Adipocyte (in vitro differentiated cells): ENCODE data around the gene HCFC1.
A peak's percentile ranks its signal among the peaks of the same experiment; 100 is the strongest.

Source experiments
- DNase-seq: peaks from one replicate; pipeline ENCODE4 v3.0.0-alpha.2; 2015; ENCODE audit warnings: low read depth
- H3K27me3 ChIP-seq: replicated peaks from 2 replicates; pipeline ENCODE4 v1.7.0; 2013; ENCODE audit warnings: mild to moderate bottlenecking, low read length, moderate library complexity; ENCODE audit not compliant: control insufficient read depth, insufficient read depth
- H3K36me3 ChIP-seq: 2 replicates; pipeline ENCODE4 v1.7.0; 2013; ENCODE audit warnings: low read length, mild to moderate bottlenecking, moderate library complexity; ENCODE audit not compliant: control insufficient read depth, insufficient read depth, severe bottlenecking
- H3K4me1 ChIP-seq: 2 replicates; pipeline ENCODE4 v1.7.0; 2013; ENCODE audit warnings: mild to moderate bottlenecking, low read length, moderate library complexity; ENCODE audit not compliant: control insufficient read depth, insufficient read depth
- H3K4me3 ChIP-seq: 2 replicates; pipeline ENCODE4 v1.7.0; 2013; ENCODE audit warnings: mild to moderate bottlenecking, low read length, moderate library complexity
- H3K9ac ChIP-seq: 2 replicates; pipeline ENCODE4 v1.7.0; 2013; ENCODE audit warnings: mild to moderate bottlenecking, low read length, moderate library complexity
- H3K9me3 ChIP-seq: 2 replicates; pipeline ENCODE4 v1.7.0; 2013; ENCODE audit warnings: mild to moderate bottlenecking, low read length, moderate library complexity; ENCODE audit not compliant: control insufficient read depth

Gene HCFC1

DNA sequence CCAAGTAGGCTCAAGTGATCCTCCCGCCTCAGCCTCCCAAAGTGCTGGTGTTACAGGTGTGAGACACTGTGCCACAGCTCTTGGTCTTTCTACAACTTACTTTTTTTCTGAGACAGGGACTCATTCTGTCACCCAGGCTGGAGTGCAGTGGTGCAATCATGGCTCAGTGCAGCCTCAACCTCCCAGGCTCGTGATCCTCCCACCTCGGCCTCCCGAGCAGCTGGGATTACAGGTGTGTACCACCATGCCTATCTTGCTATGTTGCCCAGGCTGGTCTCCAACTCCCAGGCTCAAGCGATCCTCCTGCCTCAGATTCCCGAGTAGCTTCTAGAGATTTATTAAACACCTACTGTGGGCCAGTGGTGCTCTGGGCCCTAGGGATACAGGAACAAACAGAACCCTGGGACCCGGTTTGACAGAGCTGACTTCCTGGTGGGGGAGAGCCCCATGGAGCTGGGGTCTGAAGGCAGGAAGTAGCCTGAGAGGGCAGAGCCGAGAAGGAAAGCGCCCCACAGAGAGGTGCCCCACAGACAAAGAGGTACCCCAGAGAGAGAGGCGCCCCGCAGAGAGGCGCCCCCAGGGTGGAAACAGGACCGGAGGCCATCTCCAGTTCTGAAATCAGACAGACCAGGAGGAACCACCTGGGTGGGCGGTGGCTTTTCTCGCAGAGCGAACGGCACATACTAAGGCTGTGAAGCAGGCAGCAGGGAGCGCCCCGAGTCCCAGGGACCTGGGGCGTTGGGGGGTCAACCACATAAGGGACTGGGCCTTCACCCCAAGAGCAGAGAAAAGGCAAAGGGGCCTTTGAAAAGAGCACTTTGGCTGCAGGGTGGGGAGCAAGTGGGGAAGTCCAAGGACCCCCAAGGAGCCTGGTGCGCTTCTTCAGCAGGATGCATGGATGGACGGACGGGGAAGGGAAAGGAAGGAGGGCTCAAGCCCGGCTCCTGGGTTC lies 43.1 kb upstream of the HCFC1 start:
- Histone ChIP-seq H3K4me1 (peaks cover 4% of the 10 kb centered on the region), H3K4me3 (no peak overlapping the region), H3K9ac (no peak overlapping the region), H3K27me3 (no peaks in the 10 kb centered on the region), H3K36me3 (peaks cover 42% of the 10 kb centered on the region), H3K9me3 (no peaks in the 10 kb centered on the region)
- no peak for DNase-seq

DNA sequence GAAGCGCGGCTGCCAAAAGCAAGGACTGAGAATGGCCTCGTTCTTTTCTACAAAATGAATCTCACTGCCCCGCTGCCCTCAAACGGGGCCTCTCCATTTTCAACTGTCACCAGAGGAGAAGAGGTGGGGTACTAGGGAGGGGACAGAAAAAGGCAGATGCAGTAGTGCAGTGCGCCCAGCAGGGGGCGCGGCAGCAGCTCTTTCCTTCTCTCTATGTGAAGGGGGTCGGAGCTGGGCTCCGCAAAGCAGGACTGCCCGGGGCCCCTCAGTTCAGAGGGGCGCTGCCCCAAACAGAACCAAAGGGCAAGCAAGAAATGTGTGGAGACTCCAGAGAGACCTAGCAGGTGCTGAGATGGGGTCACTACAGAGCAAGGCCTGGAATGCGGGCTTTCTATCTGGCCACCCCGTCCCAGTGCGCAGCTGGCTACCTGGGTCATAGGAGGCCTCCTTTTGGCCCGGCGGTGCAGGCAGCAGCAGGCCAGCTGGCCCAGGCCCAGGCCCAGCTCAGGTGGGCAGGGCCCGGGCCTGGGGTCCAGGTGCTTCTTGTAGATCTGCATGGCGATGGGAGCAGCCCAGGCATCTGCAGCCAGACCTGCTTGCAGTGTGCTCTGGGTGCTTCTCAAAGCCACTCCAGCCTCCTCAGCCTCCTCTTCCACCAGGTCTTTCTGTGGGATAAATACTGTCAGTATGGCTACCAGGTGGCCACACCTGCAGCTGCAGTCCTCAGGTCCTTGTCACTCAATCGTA lies 42.2 kb upstream of the HCFC1 start:
- Histone ChIP-seq H3K36me3 (peaks cover 42% of the 10 kb centered on the region), H3K4me1 (peaks cover 4% of the 10 kb centered on the region), H3K4me3 (no peak overlapping the region), H3K27me3 (no peaks in the 10 kb centered on the region), H3K9ac (no peak overlapping the region), H3K9me3 (no peaks in the 10 kb centered on the region)
- DNase-seq = peak; percentile 66

DNA sequence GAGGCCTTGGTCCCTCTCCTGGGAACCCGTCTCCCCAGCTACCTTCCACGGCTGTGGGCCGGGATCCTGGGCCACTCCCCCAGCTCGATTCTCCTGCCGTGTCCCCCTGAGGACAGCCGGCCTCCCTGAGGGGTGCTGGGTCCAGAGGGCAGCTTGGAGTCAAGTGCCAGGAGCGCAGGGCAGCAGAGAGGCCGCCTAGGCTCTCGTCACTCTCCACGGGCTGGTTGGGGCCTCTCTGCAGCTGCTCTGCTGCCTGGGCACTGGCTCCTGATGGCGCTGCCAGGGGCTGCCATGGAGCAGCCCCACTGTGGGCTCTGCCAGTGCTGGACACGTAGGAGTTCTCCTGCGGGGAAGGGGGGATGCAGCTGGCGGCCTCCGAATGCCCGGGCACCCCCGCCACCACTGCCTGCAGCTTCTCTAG lies 41.4 kb upstream of the HCFC1 start:
- DNase-seq = no peak
- Histone ChIP-seq H3K9me3 (no peaks in the 10 kb centered on the region), H3K36me3 (peaks cover 42% of the 10 kb centered on the region), H3K27me3 (no peaks in the 10 kb centered on the region), H3K9ac (no peak overlapping the region), H3K4me1 (no peaks in the 10 kb centered on the region), H3K4me3 (no peak overlapping the region)

DNA sequence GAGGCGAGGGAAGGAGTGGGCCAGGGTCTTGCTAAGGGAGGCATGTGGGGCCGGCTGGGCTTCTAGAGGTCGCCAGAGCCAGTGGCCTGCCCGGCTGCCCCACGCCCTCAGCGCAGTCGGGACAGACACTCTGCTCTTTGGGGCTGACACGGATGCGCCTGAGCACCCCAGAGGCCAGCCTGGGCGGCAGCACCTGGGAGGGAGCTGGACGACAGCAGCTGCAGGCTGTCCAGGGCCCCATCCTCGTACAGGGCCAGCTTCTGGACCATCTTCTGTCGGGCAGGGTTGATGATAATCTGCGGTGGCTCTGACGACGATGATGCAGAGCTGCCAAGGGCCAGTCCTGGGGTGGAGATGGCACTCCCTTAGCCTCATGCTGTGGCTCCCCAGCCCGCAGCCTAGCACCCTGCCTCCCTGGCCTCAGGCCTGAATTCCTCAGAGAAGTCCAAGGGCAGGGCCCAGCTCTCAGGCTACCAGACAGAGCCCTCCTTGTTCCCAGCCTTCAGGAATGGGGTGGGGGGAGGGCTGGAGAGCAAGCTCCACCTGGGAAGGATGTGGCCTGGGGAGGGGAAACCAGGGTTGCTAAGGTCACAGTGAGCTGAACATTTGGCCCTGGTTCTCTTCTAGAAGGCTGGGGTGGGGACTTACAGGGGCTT lies 40.8 kb upstream of the HCFC1 start:
- no peak for DNase-seq
- Histone ChIP-seq H3K4me3 (no peak overlapping the region), H3K36me3 (peaks cover 46% of the 10 kb centered on the region), H3K9ac (no peak overlapping the region), H3K27me3 (no peaks in the 10 kb centered on the region), H3K9me3 (no peaks in the 10 kb centered on the region), H3K4me1 (no peaks in the 10 kb centered on the region)

DNA sequence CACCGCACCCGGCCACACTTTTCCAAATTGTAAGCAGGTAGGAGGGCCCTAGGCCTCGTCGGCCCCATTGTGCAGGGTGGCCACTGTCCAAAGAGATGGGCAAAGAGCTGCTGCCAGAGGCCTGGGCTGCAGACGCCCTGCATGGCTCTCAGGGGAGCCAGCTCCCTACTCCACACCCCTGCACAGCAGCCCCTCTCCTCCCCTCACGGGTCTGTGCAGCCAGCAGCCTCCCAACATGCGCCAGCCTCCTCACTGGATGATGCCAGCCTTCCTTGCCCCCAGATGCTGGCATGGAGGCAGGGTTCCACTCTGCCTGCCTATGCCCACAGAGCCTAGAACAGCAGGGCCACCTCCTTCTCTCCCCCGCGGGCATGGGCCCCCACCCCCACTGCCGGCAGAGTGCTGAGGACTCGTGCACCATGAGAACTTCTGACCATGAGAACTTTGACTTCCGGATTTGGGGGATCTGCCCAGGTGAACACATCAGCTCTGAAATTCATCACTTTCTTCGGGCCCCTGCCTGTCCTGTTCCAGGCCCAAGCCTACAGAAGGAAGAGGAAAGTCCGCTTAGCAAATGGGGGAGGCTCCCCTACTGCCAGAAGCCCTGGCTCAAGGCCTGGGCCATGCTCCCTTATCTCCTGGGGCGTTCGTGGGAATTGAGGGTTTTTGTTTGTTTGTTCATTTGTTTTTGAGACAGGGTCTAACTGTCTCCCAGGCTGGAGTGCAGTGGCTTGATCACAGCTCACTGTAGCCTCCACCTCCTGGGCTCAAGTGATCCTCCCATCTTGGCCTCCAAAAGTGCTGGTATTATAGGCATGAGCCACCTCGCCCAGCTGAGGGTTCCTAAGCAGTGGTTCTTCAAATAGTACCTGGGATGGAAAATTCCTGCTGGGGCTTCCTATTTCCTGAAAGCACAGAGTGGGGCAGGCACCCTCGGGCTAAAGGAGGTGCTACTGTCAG lies 40.0 kb upstream of the HCFC1 start:
- H3K9ac ChIP-seq = no peak overlapping the region
- H3K4me1 ChIP-seq = no peaks in the 10 kb centered on the region
- no peaks in the 10 kb centered on the region for H3K27me3 ChIP-seq
- peaks cover 40% of the 10 kb centered on the region for H3K36me3 ChIP-seq
- no peaks in the 10 kb centered on the region for H3K9me3 ChIP-seq
- no peak for DNase-seq
- H3K4me3 ChIP-seq = no peak overlapping the region

DNA sequence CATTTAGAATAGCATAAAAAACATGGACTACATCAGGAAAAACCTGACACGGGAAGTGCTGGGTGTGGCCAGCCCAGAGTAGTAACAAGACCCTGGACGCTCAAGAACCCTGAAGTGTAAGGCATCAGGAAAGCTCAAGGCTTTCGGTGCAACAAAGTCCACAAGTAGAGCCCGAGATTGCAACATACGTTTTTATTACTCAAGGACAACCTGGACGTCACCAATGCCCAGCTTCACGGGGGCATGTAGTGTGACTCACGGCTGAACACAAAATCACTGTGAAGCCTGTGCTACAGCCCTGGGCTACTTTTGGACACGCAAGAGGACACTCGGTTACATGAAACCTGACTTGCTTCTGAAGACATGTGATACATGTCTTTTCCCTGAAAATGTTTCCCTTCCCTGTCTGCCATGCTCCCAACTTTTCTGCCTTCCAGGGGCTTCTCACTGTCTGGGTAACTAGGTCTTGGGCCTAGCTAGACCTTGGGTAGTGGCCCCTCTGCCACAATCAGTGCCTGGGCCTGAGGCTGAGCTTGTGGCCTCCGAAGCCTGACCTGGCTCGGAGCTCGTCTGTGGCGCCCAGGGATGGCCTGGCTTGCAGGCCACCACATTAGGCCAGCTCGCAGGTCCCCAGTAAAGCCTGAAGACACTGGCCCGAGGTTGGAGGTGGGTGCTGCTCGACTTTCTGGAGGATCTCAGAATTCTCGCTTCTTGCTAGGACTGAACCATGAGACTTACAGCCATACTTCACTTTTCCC lies 38.9 kb upstream of the HCFC1 start:
- no peak overlapping the region for H3K4me3 ChIP-seq
- H3K27me3 ChIP-seq = no peaks in the 10 kb centered on the region
- H3K4me1 ChIP-seq = no peaks in the 10 kb centered on the region
- H3K9me3 ChIP-seq = no peaks in the 10 kb centered on the region
- no peak overlapping the region for H3K9ac ChIP-seq
- peaks cover 31% of the 10 kb centered on the region for H3K36me3 ChIP-seq
- DNase-seq = no peak

DNA sequence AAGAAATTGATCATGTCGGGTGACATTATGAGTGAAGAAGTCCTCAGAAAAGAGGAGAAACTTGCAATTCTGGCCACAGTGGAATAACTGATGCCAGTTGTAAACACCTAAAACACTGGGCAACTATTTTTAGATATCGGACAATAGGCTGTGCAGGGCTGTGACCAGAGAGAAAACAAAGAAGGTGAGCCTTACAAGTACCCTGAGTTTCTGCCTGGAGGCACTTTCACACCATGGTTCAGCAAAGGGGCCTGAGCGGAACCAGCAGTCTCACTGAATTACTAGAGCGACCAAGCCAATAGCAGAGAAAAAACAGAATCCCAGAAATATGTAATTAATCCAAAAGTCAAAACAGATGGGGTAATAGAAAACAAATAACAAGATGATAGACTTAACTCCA lies 36.9 kb upstream of the HCFC1 start:
- Histone ChIP-seq H3K27me3 (peaks cover 3% of the 10 kb centered on the region), H3K9me3 (no peaks in the 10 kb centered on the region), H3K4me3 (no peak overlapping the region), H3K36me3 (peaks cover 26% of the 10 kb centered on the region), H3K4me1 (no peaks in the 10 kb centered on the region), H3K9ac (no peak overlapping the region)
- no peak for DNase-seq

DNA sequence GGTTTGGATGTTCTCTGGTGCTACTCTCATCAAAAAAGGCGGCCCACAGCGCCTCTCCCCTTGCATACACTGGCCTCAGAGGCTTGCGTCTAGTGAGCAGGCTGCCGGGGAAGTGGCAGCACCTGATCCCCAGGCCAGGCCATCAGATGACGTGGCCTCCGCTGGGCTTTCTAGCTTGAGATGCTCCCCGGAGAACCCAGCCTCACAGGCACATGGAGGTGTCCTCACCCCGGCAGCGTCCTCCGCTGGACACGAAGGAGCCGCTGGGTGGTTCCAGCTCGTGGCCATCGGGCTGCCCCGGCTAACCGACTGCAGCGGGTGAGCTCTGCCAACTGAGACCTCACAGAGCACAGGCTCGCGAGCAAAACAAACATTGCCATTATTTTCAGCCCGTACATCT lies 35.3 kb upstream of the HCFC1 start:
- no peaks in the 10 kb centered on the region for H3K9me3 ChIP-seq
- DNase-seq = no peak
- peaks cover 3% of the 10 kb centered on the region for H3K27me3 ChIP-seq
- no peak overlapping the region for H3K9ac ChIP-seq
- peaks cover 6% of the 10 kb centered on the region for H3K4me1 ChIP-seq
- H3K4me3 ChIP-seq = no peak overlapping the region
- H3K36me3 ChIP-seq = peaks cover 19% of the 10 kb centered on the region

DNA sequence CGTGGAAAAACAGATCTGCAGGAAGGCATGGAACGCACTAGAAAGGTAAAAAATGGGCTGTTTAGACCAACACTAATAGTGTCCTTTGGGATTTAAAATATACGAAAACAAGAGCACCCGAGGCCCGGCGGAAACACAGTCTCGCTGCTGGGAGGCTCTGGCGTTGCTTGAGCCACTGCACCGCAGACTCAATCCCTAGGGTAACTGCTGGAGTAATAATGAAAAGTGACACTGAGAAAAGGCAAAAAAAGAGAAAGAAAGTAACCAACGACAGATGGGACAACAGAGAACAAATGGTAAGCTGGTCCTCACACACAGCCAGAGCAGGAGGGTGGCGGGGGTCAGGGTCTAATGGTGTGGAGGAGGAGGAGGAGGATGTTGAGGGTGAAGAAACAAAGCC lies 32.7 kb upstream of the HCFC1 start:
- H3K4me1 ChIP-seq = peaks cover 15% of the 10 kb centered on the region
- H3K4me3 ChIP-seq = no peak overlapping the region
- H3K27me3 ChIP-seq = peaks cover 9% of the 10 kb centered on the region
- peaks cover 4% of the 10 kb centered on the region for H3K36me3 ChIP-seq
- no peaks in the 10 kb centered on the region for H3K9me3 ChIP-seq
- no peak for DNase-seq
- no peak overlapping the region for H3K9ac ChIP-seq

DNA sequence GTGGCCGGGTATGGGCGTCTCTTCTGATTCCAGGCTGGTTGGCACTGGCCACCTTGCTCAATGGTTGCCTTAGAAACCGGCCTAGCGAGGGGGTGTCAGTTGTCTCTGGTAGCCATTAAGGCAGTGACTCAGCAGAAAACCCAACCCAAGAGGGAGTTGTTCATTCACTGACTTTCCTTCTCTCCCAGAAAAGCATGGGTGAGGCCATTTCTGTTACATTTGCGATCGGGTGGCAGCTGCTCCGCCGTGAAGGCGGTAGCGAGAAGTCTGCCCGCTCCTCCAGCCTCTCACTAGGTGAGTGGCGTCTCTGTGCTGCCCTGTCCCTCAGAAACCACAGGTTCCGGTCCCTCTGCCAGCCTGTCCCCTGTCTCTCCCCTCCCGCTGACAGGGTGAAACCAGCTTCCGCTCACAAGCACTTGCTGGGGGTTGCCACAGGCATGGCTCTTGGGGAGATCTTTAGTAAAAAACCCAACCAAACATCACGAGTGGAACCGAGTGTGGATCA lies 30.6 kb upstream of the HCFC1 start:
- Histone ChIP-seq H3K36me3 (no peaks in the 10 kb centered on the region), H3K27me3 (peaks cover 9% of the 10 kb centered on the region), H3K9ac (peak overlapping the region; percentile 11), H3K9me3 (no peaks in the 10 kb centered on the region), H3K4me1 (peaks cover 15% of the 10 kb centered on the region), H3K4me3 (no peak overlapping the region)
- DNase-seq = peak; percentile 63
